Activated CD8-positive, alpha-beta memory T cell treated with anti-CD3 and anti-CD28 coated beads for 36 hours (primary cell): ENCODE data around the gene LAGE3. TPM values are rescaled to one million over a fixed set of nuclear protein-coding genes. Genes with fewer than 3 reads are reported as not detected.

Experiments used
- CTCF ChIA-PET: fragments of 350-600 bp; sonication (Branson Sonifier 250); formaldehyde crosslinking; loops from one replicate; lab custom pipeline; 2021; ENCODE audit warnings: antibody characterized with exemption; lab: Charles Lee
- POLR2A ChIA-PET: fragments of 350-600 bp; sonication (Branson Sonifier 250); formaldehyde crosslinking; loops from one replicate; lab custom pipeline; 2021; ENCODE audit warnings: antibody characterized with exemption; lab: Charles Lee
- total RNA-seq, 2 experiments: library from RNA; stranded (reverse); gene quantifications; one replicate each; pipeline ENCODE4 v1.2.3, GENCODE V29; 2021

Gene LAGE3
- total RNA-seq, 2 experiments from 2014 or later = 64.7 to 64.9 TPM

- ChIA-PET POLR2A (no interaction called here), CTCF (no interaction called here)
Observed at GRCh38 chrX:154441984-154442707, 36.9 kb downstream of the LAGE3 start.

GRCh38 chrX:154441564-154441963 lies 37.5 kb downstream of the LAGE3 start:
- CTCF ChIA-PET = interaction anchor here (0.9 kb wide), 1 partner anchor 92 kb away, joined by 3 read pairs; no protein-coding TSS in a partner anchor
- POLR2A ChIA-PET = no interaction called here

GRCh38 chrX:154440623-154441357 lies 38.3 kb downstream of the LAGE3 start:
- CTCF ChIA-PET = interaction anchor here (0.9 kb wide), 1 partner anchor 93 kb away, joined by 3 read pairs; no protein-coding TSS in a partner anchor
- POLR2A ChIA-PET = no interaction called here

GRCh38 chrX:154439841-154440240 lies 39.2 kb downstream of the LAGE3 start:
- ChIA-PET CTCF (no interaction called here), POLR2A (no interaction called here)

GRCh38 chrX:154437971-154438893 lies 40.8 kb downstream of the LAGE3 start:
- ChIA-PET POLR2A (no interaction called here), CTCF (no interaction called here)

GRCh38 chrX:154436983-154437752 lies 41.9 kb downstream of the LAGE3 start, which contains the start of gene GDI1:
TSS of gene GDI1 (plus strand) at chrX:154437154. CDS start at chrX:154437255, 101 bp downstream.
- ChIA-PET POLR2A (no interaction called here), CTCF (no interaction called here)

- CTCF ChIA-PET = no interaction called here
Observed at GRCh38 chrX:154436374-154436982, 42.6 kb downstream of the LAGE3 start.

GRCh38 chrX:154435171-154435733 lies 43.8 kb downstream of the LAGE3 start:
- ChIA-PET POLR2A (no interaction called here), CTCF (no interaction called here)

More at GRCh38 chrX:154436374-154436982, 42.6 kb downstream of the LAGE3 start:
- POLR2A ChIA-PET = no interaction called here

GRCh38 chrX:154434394-154435168 lies 44.5 kb downstream of the LAGE3 start:
- CTCF ChIA-PET = no interaction called here
- POLR2A ChIA-PET = no interaction called here

GRCh38 chrX:154433605-154434004 lies 45.5 kb downstream of the LAGE3 start:
- POLR2A ChIA-PET = interaction anchor here (0.6 kb wide), 1 partner anchor 70 kb away, joined by 3 read pairs; no protein-coding TSS in a partner anchor
- CTCF ChIA-PET = no interaction called here

GRCh38 chrX:154432210-154432609 lies 46.9 kb downstream of the LAGE3 start:
- ChIA-PET POLR2A (no interaction called here), CTCF (no interaction called here)

GRCh38 chrX:154431341-154431740 lies 47.7 kb downstream of the LAGE3 start:
- ChIA-PET POLR2A (no interaction called here), CTCF (no interaction called here)

- POLR2A ChIA-PET = no interaction called here
- CTCF ChIA-PET = no interaction called here
Observed at GRCh38 chrX:154430916-154431315, 48.2 kb downstream of the LAGE3 start.

GRCh38 chrX:154430479-154430878 lies 48.6 kb downstream of the LAGE3 start:
- CTCF ChIA-PET = no interaction called here
- POLR2A ChIA-PET = interaction anchor here (0.6 kb wide), 1 partner anchor 63 kb away, joined by 3 read pairs; no protein-coding TSS in a partner anchor

- POLR2A ChIA-PET = interaction anchor here (0.6 to 1.3 kb wide), 3 partner anchors 49 to 63 kb away, joined by 3 to 4 read pairs (median 3); partner anchors contain the start of gene LAGE3
- CTCF ChIA-PET = no interaction called here
Observed at GRCh38 chrX:154429711-154430110, 49.4 kb downstream of the LAGE3 start.

- POLR2A ChIA-PET = interaction anchor here (0.7 to 1.3 kb wide), 4 partner anchors 17 to 90 kb away, joined by 3 to 4 read pairs (median 4); partner anchors contain the start of genes LAGE3, PLXNA3 and TAFAZZIN
- CTCF ChIA-PET = interaction anchor here (0.6 kb wide), 1 partner anchor 305 kb away, joined by 4 read pairs; no protein-coding TSS in a partner anchor
Observed at GRCh38 chrX:154428176-154429171, 50.6 kb downstream of the LAGE3 start, which contains the start of gene ATP6AP1. TSS of gene ATP6AP1 (plus strand) at chrX:154428677. CDS start at chrX:154428693, 16 bp downstream.
